Lower lobe of right lung (tissue), 2 donors: ENCODE measurements around the gene TAF1A. TPM values are rescaled to one million over a fixed set of nuclear protein-coding genes. Genes with fewer than 3 reads are reported as not detected.

ENCODE experiments used
- ATAC-seq, 2 donors: fragments of 200-7000 bp; cut with Tn5 transposase; one replicate each; pipeline ENCODE4 v1.9.1; 2020 to 2022; ENCODE audit warnings: mild to moderate bottlenecking in 2 of 2, moderate library complexity in 2 of 2
- DNase-seq: peaks from one replicate; pipeline ENCODE4 v3.0.0-alpha.2; 2020
- H3K27ac ChIP-seq: fragments of 200-600 bp; one replicate; pipeline ENCODE4 v1.8.0; 2022
- H3K27me3 ChIP-seq: fragments of 200-600 bp; one replicate; pipeline ENCODE4 v1.8.0; 2022; ENCODE audit warnings: low read depth
- H3K36me3 ChIP-seq: fragments of 200-600 bp; one replicate; pipeline ENCODE4 v1.8.0; 2022; ENCODE audit warnings: mild to moderate bottlenecking
- H3K4me1 ChIP-seq: fragments of 200-600 bp; one replicate; pipeline ENCODE4 v1.8.0; 2022
- H3K4me3 ChIP-seq: fragments of 200-600 bp; one replicate; pipeline ENCODE4 v1.8.0; 2022; ENCODE audit warnings: mild to moderate bottlenecking
- H3K9me3 ChIP-seq: fragments of 200-600 bp; one replicate; pipeline ENCODE4 v1.8.0; 2022
- CTCF ChIP-seq: fragments of 200-600 bp; IDR thresholded peaks from one replicate; pipeline ENCODE4 v1.8.0; 2022; ENCODE audit warnings: antibody characterized with exemption, mild to moderate bottlenecking
- intact Hi-C: fragments of 100-400 bp; cut with DNase I; formaldehyde crosslinking; loops from one replicate; pipeline ENCODE4 v1.11.0; 2022
- total RNA-seq: library from RNA; stranded (reverse); fragmentation: NEBNext Ultra II Directional; extraction: Animal tissue kit (Norgen Biotek cat#: 25700); gene quantifications from one replicate; pipeline ENCODE4 v1.2.1, GENCODE V29; 2021
- donor health status: DM: no; HTN: yes; CAD: no; lungs with severe emphysema.

Gene TAF1A
- total RNA-seq, 1 donor from 2014 or later, result 9.7 TPM

DNA sequence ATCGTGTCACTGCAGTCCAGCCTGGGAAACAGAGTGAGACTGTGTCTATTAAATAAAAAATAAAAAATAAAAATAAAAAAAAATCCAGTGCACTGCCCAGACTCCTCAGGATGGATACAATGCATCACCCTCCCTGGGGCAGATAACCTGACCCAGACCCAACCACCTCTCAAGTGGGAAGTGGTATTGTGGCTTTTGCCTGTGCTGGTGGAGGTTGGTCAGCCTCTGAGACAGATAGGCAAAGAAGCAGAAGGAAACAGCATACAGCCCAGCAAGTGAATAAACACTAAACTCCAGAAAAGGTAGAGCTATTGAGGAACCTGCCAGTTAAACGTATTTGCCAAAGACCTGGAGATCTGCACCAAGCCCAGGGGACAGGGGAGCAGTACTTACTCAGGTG is 63.8 kb downstream of the TAF1A start:
- no peak for ATAC-seq
- intact Hi-C loops, result no loop called here
- no peaks in the 10 kb centered on the region for H3K9me3 ChIP-seq
- no peak for TF ChIP-seq CTCF
- H3K4me3 ChIP-seq, result no peak overlapping the region
- no peaks in the 10 kb centered on the region for H3K36me3 ChIP-seq
- DNase-seq, result no peak
- H3K27ac ChIP-seq, result no peak overlapping the region
- no peaks in the 10 kb centered on the region for H3K27me3 ChIP-seq
- H3K4me1 ChIP-seq, result no peaks in the 10 kb centered on the region

- intact Hi-C loops, result no loop called here
- Histone ChIP-seq H3K36me3 (no peaks in the 10 kb centered on the region), H3K9me3 (no peaks in the 10 kb centered on the region), H3K4me1 (no peaks in the 10 kb centered on the region), H3K27me3 (no peaks in the 10 kb centered on the region), H3K27ac (no peak overlapping the region), H3K4me3 (no peak overlapping the region)
- no peak for TF ChIP-seq CTCF
- ATAC-seq (no peak), DNase-seq (no peak)
Observed at GRCh38 chr1:222523852-222524251, 65.9 kb downstream of the TAF1A start.

GRCh38 chr1:222522105-222522915 is 67.4 kb downstream of the TAF1A start:
- intact Hi-C loops, result no loop called here
- no peak for ATAC-seq

DNA sequence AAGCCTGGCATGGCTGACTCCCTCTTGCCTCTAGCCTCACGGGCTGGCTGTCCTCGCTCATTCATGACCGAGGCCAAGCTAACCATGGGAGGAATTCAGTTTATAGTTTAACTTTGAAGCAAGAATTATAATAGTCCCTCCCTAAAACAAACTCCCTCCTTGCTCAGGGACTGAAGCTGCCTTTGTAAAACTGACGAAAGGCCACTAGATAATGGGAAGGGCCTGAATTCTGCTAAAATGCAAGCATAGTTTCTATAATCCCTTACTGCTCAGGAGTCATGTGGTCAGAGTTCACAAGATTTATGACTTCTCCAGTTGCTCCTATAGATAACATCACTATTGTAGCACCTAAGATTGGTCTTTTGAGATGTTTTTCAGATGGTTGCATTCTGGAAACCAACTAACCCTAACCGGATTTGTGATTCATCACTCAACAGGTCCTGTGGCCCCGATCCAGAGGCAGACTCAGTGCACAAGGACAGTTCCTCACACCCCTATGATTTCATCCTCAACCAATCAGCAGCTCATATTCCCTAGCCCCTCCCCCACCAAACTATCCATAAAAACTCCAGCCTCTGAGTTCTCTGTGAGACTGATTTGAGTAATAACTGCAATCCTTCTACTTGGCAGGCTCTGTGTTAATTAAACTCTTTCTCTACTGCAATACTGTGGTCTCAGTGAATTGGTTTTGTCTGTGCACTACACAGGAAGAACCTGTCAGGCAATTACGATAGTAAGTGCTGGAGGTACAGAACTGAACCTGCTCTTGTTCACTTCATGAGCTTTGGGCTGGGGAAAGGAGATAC is 68.2 kb downstream of the TAF1A start:
- no peaks in the 10 kb centered on the region for H3K36me3 ChIP-seq
- DNase-seq (no peak), ATAC-seq (no peak)
- intact Hi-C loops, result no loop called here
- no peak overlapping the region for H3K4me3 ChIP-seq
- no peaks in the 10 kb centered on the region for H3K9me3 ChIP-seq
- no peaks in the 10 kb centered on the region for H3K27me3 ChIP-seq
- no peaks in the 10 kb centered on the region for H3K4me1 ChIP-seq
- TF ChIP-seq CTCF, result no peak
- no peak overlapping the region for H3K27ac ChIP-seq

More at GRCh38 chr1:222522105-222522915, 67.4 kb downstream of the TAF1A start:
- no peak for DNase-seq
- Histone ChIP-seq H3K27me3 (no peaks in the 10 kb centered on the region), H3K9me3 (no peaks in the 10 kb centered on the region), H3K36me3 (no peaks in the 10 kb centered on the region), H3K4me1 (no peaks in the 10 kb centered on the region), H3K27ac (no peak overlapping the region), H3K4me3 (no peak overlapping the region)
- no peak for TF ChIP-seq CTCF

Other genes with a start within 250 kb of the TAF1A start
- 0.97 TPM for gene HHIPL2, start 41.8 kb downstream of the TAF1A start, total RNA-seq
- 66.0 TPM for gene MIA3, start 28.2 kb upstream of the TAF1A start, total RNA-seq
- 92.5 TPM for gene AIDA, start 122.6 kb upstream of the TAF1A start, total RNA-seq
- gene BROX, start 122.6 kb upstream of the TAF1A start, total RNA-seq, result 50.2 TPM
- gene FAM177B, start 147.3 kb upstream of the TAF1A start, total RNA-seq, result 0.56 TPM
- 31.1 TPM for gene DISP1, start 225.1 kb upstream of the TAF1A start, total RNA-seq